Right renal cortex interstitium (tissue), 3 donors: ENCODE data around the gene BANP. TPM values are rescaled to one million over a fixed set of nuclear protein-coding genes. Genes with fewer than 3 reads are reported as not detected.
"Not testable (repeated sequence)": the region's sequence is repeated elsewhere in the genome, so short reads cannot be mapped to it uniquely, and the experiment has no call there.

ENCODE experiments used
- DNase-seq, 3 donors: peaks; one replicate each; pipeline ENCODE4 v3.0.0-alpha.2; 2013; ENCODE audit warnings: low read depth in 3 of 3, low spot score in 2 of 3
- polyA plus RNA-seq, 3 donors: library from polyadenylated mRNA; unstranded; fragments of 120-200 nt; gene quantifications; one replicate each; pipeline ENCODE4 v1.2.1, GENCODE V29; 2013; ENCODE audit not compliant: insufficient read length in 3 of 3

Gene BANP
- polyA plus RNA-seq, 3 donors: 22.2 to 28.2 (median 27.5) TPM

DNA sequence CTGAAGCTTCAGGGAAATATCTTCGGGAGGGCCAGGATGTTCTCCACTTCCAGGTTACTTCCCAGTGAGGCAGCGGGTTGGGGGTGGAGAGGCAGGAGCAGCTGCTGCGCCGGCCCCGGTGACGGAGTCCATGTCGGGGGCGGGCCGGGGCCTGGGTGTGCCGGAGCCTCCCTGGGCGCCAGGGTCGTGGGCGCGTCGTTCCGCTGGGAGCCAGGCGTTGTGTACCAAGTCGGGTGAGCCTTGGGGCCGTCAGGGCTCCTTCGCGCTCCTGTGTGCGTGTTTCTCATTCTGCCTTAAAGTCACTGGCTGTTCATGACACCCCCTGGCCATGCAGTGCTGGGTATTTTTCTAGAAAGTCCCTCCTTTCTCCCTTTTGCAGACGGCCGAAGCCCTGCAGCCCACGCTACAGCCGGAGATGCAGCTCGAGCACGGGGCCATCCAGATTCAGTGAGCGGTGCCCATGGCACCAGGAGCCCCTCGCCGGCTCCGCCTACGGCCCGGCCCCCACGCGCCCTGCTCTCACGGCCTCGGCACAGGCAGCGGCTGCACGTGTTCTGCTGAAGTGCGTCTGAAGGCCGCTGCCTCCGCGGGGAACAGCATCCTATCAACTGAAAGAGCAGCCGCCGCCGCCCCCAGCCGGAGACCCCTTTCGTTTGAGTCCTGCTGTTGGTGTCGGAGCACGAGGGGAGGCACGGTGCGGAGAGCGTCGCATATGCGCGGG, 125.1 kb downstream of the BANP start:
- DNase-seq: no peak

DNA sequence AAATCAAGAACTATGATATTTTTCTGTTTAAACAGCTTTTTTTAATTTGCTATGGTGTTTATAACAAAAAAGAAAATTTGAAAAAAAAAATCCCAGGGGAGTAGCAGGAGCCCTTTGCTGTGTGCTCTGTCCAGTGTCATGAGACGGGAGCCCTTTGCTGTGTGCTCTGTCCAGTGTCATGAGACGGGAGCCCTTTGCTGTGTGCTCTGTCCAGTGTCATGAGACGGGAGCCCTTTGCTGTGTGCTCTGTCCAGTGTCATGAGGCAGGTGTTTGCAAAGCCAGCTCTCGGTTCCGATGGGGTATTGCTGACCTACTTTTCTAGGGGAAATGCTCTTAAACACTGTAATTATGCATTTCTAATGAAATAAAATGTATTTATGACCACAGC, 125.7 kb downstream of the BANP start:
- not testable (repeated sequence) for DNase-seq

- no peak for DNase-seq
Observed at GRCh38 chr16:88077328-88078108, 126.3 kb downstream of the BANP start.

GRCh38 chr16:88078111-88078775, 127.0 kb downstream of the BANP start:
- DNase-seq: no peak

GRCh38 chr16:88083582-88083981, 132.3 kb downstream of the BANP start:
- no peak for DNase-seq

- no peak for DNase-seq
Observed at GRCh38 chr16:88084881-88085280, 133.6 kb downstream of the BANP start.

DNA sequence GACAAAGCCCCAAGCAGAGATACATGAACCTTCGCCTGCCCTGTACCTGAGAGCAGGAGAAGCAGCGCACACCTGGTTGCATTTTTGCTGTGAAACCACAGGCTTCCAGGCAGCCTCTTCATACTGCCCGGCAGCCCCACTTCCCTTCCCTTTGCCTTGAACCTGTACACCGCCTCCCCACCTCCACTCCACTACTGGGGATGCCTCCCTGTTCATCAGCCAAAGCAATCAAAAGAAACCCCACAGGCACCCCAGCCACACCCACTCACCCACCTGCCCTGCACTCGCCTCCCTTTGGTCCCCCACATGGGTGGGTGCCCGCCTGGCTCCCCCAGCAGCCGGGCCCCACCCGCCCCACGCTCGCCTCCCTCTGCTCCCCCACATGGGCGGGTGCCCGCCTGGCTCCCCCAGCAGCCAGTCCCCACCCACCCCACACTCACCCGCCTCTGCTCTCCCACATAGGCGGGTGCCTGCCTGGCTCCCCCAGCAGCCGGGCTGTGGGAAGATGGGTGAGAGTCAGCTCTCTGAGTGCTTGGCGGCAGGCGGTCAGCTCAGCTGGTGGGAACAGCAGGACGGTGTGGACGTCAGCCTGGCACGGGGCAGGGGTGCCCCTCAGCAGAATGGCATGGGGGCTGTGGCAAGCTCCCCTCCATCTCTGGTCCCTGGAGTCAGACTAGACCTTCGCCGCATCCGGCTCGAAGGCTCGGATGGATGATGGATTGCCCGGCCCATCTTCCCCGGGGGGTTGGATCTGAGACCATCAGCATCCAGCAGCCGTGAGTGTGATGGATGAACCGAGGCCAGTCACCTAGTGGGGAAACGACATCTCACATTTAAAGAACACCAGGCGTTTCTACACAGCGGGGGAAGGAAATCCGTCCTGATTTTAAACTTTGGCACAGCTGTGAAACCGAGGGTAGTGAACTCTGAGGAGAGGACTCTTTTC, 135.6 kb downstream of the BANP start:
- DNase-seq: no peak

DNA sequence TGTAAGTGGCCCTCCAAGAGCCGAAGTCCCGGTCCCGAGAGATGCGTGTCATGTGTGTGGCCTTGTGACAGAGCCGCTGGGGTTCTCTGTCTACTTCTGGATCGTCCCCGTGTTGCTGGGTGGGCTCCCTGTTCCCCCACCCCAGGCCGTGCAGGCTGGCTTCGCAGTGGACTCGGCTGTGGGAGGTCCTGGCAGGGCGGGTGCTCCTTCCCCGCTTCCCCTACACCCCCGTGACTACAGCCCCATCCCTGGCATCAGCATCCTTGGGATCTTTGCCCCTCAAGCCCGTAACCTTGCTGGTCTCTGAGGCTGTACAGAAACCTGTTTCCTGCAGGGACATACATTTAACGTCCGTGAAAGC, 136.3 kb downstream of the BANP start:
- DNase-seq: no peak

- DNase-seq: no peak
Observed at GRCh38 chr16:88088161-88088581, 136.9 kb downstream of the BANP start.

DNA sequence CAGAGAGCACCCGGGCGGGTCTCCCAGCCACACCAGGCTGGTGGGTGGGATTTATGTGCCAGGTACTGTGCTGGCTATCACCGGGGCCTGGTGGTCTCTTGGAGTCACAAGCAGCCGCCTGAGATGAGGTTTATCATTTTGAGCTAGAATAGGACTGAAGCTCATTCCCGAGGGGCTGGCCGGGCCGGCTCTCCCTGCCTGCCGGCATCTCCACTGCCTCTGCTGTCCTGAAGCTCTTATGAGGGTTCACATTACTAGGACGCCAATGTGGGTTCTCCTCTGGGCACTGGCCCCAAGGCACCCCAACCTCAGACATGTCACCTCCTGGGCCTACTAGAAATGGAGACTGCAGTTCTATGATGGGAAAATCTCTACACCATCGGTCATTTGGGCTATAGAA, 137.4 kb downstream of the BANP start:
- DNase-seq: not testable (repeated sequence)

DNA sequence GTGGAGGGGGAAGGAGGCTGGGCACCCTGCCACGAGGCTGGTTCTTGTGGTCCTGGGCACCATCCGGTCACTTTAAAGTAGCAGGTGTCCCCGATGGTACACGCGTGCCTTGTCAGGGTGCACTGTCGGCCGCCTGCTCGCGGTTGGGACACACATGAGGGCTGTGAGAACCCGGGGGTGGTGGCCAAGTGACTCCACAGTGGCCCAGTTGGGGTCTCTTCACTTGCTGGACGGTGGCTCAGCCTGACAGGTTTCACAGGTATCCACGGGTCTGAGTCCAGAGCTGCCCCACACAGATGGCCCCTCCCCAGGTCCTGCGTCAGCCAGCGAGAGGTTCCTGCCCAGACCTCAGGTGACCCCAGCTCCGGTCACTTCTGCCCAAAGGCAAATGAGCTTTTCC, 137.8 kb downstream of the BANP start:
- DNase-seq: not testable (repeated sequence)

DNA sequence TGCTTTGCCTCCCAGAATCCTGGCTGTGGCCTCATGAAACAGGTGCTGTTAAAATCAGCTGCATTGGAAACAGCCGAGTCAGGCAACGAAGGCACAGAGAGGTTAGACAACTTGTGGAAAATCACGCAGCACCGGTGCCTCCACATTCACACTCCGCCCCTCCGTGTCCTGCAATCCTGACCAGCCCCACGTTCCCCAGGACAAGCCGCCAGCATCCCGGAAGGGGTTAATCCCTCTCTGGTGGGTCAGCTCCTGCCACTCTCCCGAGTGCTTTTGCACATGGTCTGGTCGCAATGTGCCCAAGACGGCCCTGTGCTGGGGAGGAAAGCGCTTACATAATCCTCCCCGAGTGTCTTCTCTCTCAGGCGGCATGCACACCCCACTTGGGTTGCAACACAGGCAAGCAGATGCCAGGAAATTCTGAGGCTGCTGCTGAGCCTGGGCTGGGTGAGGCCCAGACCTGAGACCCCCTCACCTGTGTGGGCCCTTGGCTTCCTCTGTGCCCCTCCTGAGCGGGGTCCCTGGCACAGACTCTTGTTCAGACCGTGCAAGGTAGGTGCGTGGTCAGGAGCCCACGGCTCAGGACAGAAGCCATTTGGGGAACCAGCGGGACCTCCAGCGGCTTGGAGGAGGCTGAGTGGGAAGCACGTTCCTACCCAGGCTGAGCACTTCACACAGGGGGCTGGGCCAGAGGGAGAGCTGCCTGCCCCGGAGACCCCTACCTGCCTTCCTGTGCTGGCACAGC, 138.6 kb downstream of the BANP start:
- not testable (repeated sequence) for DNase-seq

DNA sequence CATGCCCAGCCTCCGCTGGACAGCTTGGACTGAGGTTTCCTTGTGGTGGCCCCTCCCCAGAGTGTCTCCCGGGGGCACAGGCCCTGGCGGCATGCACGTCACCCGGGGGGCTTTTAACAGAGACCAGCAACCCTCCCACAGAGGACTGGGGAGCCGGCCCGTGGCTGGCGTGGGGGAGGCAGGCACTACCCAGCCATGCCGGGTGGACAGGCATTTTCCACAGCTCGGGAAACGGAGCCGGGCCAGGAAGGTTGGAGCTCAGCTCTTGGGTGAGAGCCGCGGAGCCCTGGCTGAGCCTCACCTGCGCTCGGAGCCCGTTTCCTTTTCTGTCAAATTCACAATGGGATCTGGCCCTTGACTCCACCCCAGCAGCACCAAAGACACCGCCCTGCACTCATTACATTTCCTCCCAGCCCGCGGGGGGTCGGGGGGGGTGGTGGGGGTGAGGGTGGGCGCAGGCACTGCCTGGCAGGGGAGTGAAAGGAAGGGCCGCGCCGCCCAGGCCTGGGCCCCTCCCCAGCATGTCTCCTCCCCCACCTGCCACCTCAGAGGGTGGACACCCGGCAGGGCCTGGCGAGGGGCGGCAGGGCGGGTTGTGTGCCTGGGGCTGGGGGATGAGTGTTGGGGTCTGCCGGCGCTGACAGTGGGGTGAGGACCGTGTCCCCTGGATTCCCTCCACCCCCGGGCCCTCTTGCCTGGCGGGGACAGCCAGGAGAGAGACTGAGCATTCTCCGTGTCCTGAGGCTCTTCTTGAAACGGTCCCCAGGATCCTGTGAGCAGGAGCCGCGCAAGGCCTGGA, 139.3 kb downstream of the BANP start:
- not testable (repeated sequence) for DNase-seq

GRCh38 chr16:88091221-88091971, 140.2 kb downstream of the BANP start:
- not testable (repeated sequence) for DNase-seq

DNA sequence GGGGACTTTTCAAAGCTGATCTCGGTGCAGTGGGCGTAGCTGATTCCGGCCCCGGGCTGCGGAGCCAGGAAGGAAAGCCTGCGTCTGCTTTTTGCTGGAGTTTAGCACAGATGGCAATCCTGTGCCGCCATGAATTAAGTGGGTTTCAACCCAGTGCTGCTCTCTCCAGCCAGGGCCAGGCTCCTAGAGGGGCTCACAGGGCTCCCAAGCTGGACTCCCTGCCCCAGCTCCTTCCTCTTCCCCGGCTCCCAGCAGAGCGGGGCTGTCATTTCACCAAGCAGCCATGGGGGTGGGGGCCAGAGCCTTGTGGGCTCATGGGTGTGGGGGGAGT, 140.7 kb downstream of the BANP start:
- DNase-seq: not testable (repeated sequence)

GRCh38 chr16:88092791-88093555, 141.7 kb downstream of the BANP start:
- not testable (repeated sequence) for DNase-seq

GRCh38 chr16:88093556-88094252, 142.5 kb downstream of the BANP start:
- DNase-seq: not testable (repeated sequence)
